ENCODE measurements around the gene EFCAB14.
"Not testable (repeated sequence)": the region's sequence is repeated elsewhere in the genome, so short reads cannot be mapped to it uniquely, and the experiment has no call there.

DNA sequence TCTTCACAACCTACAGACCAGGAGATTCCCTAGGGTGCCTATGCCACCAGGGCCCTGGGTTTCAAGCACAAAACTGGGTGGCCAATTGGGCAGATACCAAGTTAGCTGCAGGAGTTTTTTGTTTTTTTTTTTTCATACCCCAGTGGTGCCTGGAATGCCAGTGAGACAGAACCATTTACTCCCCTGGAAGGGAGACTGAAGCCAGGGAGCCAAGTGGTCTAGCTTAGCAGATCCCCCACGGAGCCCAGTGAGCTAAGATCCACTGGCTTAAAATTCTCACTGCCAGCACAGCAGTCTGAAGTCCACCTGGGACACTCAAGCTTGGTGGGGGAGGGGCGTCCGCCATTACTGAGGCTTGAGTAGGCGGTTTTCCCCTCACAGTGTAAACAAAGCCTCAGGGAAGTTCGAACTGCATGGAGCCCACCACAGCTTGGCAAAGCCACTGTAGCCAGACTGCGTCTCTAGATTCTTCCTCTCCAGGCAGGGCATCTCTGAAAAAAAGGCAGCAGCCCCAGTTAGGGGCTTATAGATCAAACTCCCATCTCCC is 9.5 kb upstream of the EFCAB14 start:
- TF ChIP-seq, protein P1, sequence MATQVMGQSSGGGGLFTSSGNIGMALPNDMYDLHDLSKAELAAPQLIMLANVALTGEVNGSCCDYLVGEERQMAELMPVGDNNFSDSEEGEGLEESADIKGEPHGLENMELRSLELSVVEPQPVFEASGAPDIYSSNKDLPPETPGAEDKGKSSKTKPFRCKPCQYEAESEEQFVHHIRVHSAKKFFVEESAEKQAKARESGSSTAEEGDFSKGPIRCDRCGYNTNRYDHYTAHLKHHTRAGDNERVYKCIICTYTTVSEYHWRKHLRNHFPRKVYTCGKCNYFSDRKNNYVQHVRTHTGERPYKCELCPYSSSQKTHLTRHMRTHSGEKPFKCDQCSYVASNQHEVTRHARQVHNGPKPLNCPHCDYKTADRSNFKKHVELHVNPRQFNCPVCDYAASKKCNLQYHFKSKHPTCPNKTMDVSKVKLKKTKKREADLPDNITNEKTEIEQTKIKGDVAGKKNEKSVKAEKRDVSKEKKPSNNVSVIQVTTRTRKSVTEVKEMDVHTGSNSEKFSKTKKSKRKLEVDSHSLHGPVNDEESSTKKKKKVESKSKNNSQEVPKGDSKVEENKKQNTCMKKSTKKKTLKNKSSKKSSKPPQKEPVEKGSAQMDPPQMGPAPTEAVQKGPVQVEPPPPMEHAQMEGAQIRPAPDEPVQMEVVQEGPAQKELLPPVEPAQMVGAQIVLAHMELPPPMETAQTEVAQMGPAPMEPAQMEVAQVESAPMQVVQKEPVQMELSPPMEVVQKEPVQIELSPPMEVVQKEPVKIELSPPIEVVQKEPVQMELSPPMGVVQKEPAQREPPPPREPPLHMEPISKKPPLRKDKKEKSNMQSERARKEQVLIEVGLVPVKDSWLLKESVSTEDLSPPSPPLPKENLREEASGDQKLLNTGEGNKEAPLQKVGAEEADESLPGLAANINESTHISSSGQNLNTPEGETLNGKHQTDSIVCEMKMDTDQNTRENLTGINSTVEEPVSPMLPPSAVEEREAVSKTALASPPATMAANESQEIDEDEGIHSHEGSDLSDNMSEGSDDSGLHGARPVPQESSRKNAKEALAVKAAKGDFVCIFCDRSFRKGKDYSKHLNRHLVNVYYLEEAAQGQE (IDR thresholded peaks at IDR 0.05; ENCODE audit: insufficient read depth in 1 of 2, low read depth in 2 of 2, low read length in 1 of 2): not testable (repeated sequence)
- TF ChIP-seq, protein P2, sequence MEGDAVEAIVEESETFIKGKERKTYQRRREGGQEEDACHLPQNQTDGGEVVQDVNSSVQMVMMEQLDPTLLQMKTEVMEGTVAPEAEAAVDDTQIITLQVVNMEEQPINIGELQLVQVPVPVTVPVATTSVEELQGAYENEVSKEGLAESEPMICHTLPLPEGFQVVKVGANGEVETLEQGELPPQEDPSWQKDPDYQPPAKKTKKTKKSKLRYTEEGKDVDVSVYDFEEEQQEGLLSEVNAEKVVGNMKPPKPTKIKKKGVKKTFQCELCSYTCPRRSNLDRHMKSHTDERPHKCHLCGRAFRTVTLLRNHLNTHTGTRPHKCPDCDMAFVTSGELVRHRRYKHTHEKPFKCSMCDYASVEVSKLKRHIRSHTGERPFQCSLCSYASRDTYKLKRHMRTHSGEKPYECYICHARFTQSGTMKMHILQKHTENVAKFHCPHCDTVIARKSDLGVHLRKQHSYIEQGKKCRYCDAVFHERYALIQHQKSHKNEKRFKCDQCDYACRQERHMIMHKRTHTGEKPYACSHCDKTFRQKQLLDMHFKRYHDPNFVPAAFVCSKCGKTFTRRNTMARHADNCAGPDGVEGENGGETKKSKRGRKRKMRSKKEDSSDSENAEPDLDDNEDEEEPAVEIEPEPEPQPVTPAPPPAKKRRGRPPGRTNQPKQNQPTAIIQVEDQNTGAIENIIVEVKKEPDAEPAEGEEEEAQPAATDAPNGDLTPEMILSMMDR (IDR thresholded peaks at IDR 0.05): not testable (repeated sequence)
- TF ChIP-seq POLR2AphosphoS5 (IDR thresholded peaks at IDR 0.05; ENCODE audit: low read depth, low read length): not testable (repeated sequence)

All from Panc1 (cell line).